ENCODE measurements around the gene SGIP1.

- no peak for TF ChIP-seq CTCF (IDR thresholded peaks at IDR 0.05; ENCODE audit: control extremely low read depth in 1 of 3, insufficient read depth in 1 of 3, low read depth in 1 of 3, low read length in 3 of 3)
- TF ChIP-seq MAFK (IDR thresholded peaks at IDR 0.05; ENCODE audit: low read depth, low read length): no peak
Measured at GRCh38 chr1:66730462-66730861, 196.5 kb downstream of the SGIP1 start.
